HL-60 (cell line): Measurements from ENCODE around the gene PRSS48.

Experiments
- DNase-seq, 2 experiments: peaks; one replicate each; pipeline ENCODE4 v3.0.0-alpha.2; 2010 to 2020; ENCODE audit warnings: low read depth in 1 of 2, low spot score in 1 of 2
- H3K27ac ChIP-seq: fragments of 250-450 bp; sonication (Bioruptor Pico); replicated peaks from 2 replicates; pipeline ENCODE4 v1.5.1; 2020; ENCODE audit warnings: mild to moderate bottlenecking, moderate library complexity
- H3K27me3 ChIP-seq: fragments of 250-450 bp; sonication (Bioruptor Pico); 2 replicates; pipeline ENCODE4 v1.5.1; 2021; ENCODE audit warnings: mild to moderate bottlenecking, moderate library complexity; ENCODE audit not compliant: insufficient read depth, poor library complexity, severe bottlenecking
- H3K4me3 ChIP-seq: replicated peaks from 2 replicates; pipeline ENCODE4 v1.5.1; 2011; ENCODE audit warnings: mild to moderate bottlenecking, control low read depth, low read length; ENCODE audit not compliant: insufficient read depth
- CTCF ChIP-seq: IDR thresholded peaks from one replicate; pipeline ENCODE4 v1.5.1; 2011; ENCODE audit warnings: low read length, control low read depth, inconsistent platforms; ENCODE audit not compliant: insufficient read depth
- GABPA ChIP-seq: IDR thresholded peaks from 2 replicates; pipeline ENCODE4 v1.6.1; 2012; ENCODE audit warnings: low read depth
- POLR2AphosphoS5 ChIP-seq: IDR thresholded peaks from 2 replicates; pipeline ENCODE4 v1.6.1; 2012; ENCODE audit warnings: low read depth
- REST ChIP-seq: IDR thresholded peaks from 2 replicates; pipeline ENCODE4 v1.6.1; 2012; ENCODE audit warnings: low read depth; ENCODE audit not compliant: insufficient replicate concordance
- SPI1 ChIP-seq: IDR thresholded peaks from 2 replicates; pipeline ENCODE4 v1.6.1; 2012; ENCODE audit warnings: low read depth, mild to moderate bottlenecking, borderline replicate concordance

The PRSS48 gene

GRCh38 chr4:151297170-151297569, 20.2 kb downstream of the PRSS48 start:
- TF ChIP-seq SPI1 (no peak), CTCF (no peak), GABPA (no peak), POLR2AphosphoS5 (no peak), REST (no peak)
- no peak overlapping the region for H3K4me3 ChIP-seq
- DNase-seq = no peak
- no peak overlapping the region for H3K27ac ChIP-seq
- H3K27me3 ChIP-seq = no peaks in the 10 kb centered on the region

GRCh38 chr4:151302432-151302831, 25.5 kb downstream of the PRSS48 start:
- Histone ChIP-seq H3K4me3 (no peak overlapping the region), H3K27me3 (peaks cover 4% of the 10 kb centered on the region), H3K27ac (no peak overlapping the region)
- no peak for DNase-seq
- TF ChIP-seq CTCF (no peak), SPI1 (no peak), GABPA (no peak), POLR2AphosphoS5 (no peak), REST (no peak)

GRCh38 chr4:151304226-151304625, 27.3 kb downstream of the PRSS48 start:
- no peak overlapping the region for H3K4me3 ChIP-seq
- no peak for DNase-seq
- TF ChIP-seq CTCF = no peak
- no peak for TF ChIP-seq SPI1
- no peak for TF ChIP-seq GABPA
- TF ChIP-seq POLR2AphosphoS5 = no peak
- TF ChIP-seq REST = no peak
- H3K27me3 ChIP-seq = peaks cover 4% of the 10 kb centered on the region
- no peak overlapping the region for H3K27ac ChIP-seq
